Astrocyte of the spinal cord (primary cell): ENCODE data around the gene LRCH1.
A peak's percentile ranks its signal among the peaks of the same experiment; 100 is the strongest.

Source experiments
- DNase-seq: peaks from one replicate; pipeline ENCODE4 v3.0.0; 2011; ENCODE audit warnings: low read depth, low spot score
- H3K4me3 ChIP-seq: 2 replicates; pipeline ENCODE4 v1.5.1; 2011; ENCODE audit warnings: low read depth, mild to moderate bottlenecking, low read length, moderate library complexity
- in situ Hi-C: cut with HindIII; loops from 2 replicates; pipeline ENCODE4 v1.10.0; 2017; ENCODE audit warnings: low sequenced_read_pairs
- TF ChIP-seq, protein P1 (sequence below): IDR thresholded peaks from 2 replicates; pipeline ENCODE4 v1.5.1; 2012; ENCODE audit warnings: low read depth, mild to moderate bottlenecking, low read length, inconsistent platforms

The LRCH1 gene

DNA sequence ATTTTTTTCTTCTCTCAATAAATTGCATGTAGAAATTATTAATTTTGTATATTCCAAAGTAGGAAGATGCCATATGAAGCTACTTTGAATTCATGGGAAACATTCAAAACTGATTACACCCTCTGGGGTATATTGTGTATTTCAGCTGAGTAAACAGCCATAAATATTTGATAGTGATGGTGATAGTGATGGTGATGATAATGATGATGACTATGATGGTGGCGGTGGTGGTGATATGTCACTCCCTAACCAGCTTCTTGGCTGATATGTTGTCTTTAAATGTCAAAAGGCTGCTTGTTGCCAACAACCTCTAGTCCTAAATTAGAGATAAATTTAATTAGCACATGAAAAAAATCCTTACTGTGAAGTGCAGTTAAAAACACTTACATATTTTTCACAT is 102.0 kb downstream of the LRCH1 start:
- TF ChIP-seq, protein P1, sequence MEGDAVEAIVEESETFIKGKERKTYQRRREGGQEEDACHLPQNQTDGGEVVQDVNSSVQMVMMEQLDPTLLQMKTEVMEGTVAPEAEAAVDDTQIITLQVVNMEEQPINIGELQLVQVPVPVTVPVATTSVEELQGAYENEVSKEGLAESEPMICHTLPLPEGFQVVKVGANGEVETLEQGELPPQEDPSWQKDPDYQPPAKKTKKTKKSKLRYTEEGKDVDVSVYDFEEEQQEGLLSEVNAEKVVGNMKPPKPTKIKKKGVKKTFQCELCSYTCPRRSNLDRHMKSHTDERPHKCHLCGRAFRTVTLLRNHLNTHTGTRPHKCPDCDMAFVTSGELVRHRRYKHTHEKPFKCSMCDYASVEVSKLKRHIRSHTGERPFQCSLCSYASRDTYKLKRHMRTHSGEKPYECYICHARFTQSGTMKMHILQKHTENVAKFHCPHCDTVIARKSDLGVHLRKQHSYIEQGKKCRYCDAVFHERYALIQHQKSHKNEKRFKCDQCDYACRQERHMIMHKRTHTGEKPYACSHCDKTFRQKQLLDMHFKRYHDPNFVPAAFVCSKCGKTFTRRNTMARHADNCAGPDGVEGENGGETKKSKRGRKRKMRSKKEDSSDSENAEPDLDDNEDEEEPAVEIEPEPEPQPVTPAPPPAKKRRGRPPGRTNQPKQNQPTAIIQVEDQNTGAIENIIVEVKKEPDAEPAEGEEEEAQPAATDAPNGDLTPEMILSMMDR = no peak
- in situ Hi-C loops = no loop called here
- DNase-seq = no peak
- no peak overlapping the region for H3K4me3 ChIP-seq

GRCh38 chr13:46655377-46656180 is 102.6 kb downstream of the LRCH1 start:
- H3K4me3 ChIP-seq = no peak overlapping the region
- TF ChIP-seq, protein P1 = no peak
- in situ Hi-C loops = no loop called here
- DNase-seq = peak; percentile 43

DNA sequence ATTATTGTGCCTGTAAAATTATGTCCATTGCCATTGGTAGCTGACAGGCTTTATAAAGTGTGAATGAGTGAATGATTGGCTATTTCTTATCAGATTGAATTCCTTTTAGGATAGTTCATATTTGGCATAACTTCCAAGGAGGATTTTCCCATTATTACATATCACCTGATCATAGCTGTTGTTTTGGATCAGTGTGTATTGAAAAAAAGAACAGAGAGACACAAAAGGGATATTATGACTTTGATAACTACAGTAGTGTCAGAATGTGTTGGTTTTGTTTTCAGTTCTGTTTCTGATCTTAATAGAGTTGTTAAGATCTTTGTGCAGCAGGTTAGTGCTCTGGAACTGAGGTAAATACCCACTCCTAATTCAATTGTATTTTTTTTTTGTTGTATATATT is 103.8 kb downstream of the LRCH1 start:
- DNase-seq = no peak
- TF ChIP-seq, protein P1 = no peak
- H3K4me3 ChIP-seq = no peak overlapping the region
- in situ Hi-C loops = no loop called here

- in situ Hi-C loops = no loop called here
- TF ChIP-seq, protein P1 = no peak
- no peak for DNase-seq
- H3K4me3 ChIP-seq = no peak overlapping the region
Observed at GRCh38 chr13:46659413-46660065, 106.6 kb downstream of the LRCH1 start.

DNA sequence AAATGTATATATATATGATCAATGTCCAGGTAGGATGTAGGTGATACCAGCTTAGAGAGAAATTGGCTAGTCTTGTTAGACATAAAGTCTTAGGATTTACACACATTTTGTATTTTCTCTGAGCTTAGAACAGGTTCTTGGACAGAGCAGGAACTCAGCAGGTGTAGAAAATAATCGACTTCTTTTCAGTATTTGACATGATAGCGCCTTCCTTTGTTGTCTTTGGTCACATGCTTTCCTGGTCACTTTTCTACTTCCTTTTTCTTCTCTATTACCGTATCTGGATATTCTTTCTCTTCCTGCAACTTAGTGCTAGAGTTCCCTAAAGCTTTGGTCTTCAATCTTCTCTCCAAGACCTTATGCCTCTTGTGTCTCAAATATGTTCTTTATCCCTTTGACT is 107.4 kb downstream of the LRCH1 start:
- in situ Hi-C loops = no loop called here
- DNase-seq = no peak
- no peak overlapping the region for H3K4me3 ChIP-seq
- TF ChIP-seq, protein P1 = no peak

GRCh38 chr13:46660857-46661256 is 107.9 kb downstream of the LRCH1 start:
- no peak overlapping the region for H3K4me3 ChIP-seq
- TF ChIP-seq, protein P1 = no peak
- in situ Hi-C loops = no loop called here
- no peak for DNase-seq
